Endodermal cell (in vitro differentiated cells): ENCODE measurements around the gene EP400. TPM values are rescaled to one million over a fixed set of nuclear protein-coding genes. Genes with fewer than 3 reads are reported as not detected.

Experiments
- DNase-seq: peaks from one replicate; pipeline ENCODE4 v3.0.0-alpha.2; 2017
- H3K27ac ChIP-seq: 2 replicates; pipeline ENCODE4 v1.5.1; 2013; ENCODE audit warnings: mild to moderate bottlenecking, low read depth, low read length, moderate library complexity
- H3K27me3 ChIP-seq: 2 replicates; pipeline ENCODE4 v1.6.1; 2013; ENCODE audit warnings: mild to moderate bottlenecking, low read length, moderate library complexity; ENCODE audit not compliant: insufficient read depth, control insufficient read depth, poor library complexity, severe bottlenecking
- H3K36me3 ChIP-seq: 2 replicates; pipeline ENCODE4 v1.7.0; 2013; ENCODE audit warnings: mild to moderate bottlenecking, low read length, moderate library complexity; ENCODE audit not compliant: control insufficient read depth, insufficient read depth
- H3K4me1 ChIP-seq: one replicate; pipeline ENCODE4 v1.7.0; 2013; ENCODE audit warnings: low read length; ENCODE audit not compliant: control insufficient read depth, insufficient read depth
- H3K4me3 ChIP-seq: 2 replicates; pipeline ENCODE4 v1.5.1; 2013; ENCODE audit warnings: mild to moderate bottlenecking, low read length, moderate library complexity
- H3K9ac ChIP-seq: 2 replicates; pipeline ENCODE4 v1.6.1; 2013; ENCODE audit warnings: mild to moderate bottlenecking, low read length, moderate library complexity; ENCODE audit not compliant: poor library complexity, severe bottlenecking; ENCODE audit errors: extremely low read depth
- H3K9me3 ChIP-seq: 2 replicates; pipeline ENCODE4 v1.6.1; 2013; ENCODE audit warnings: mild to moderate bottlenecking, low read length, moderate library complexity; ENCODE audit not compliant: control insufficient read depth
- H3K27ac Mint-ChIP-seq: 2 replicates; pipeline ENCODE4 v1.8.0; 2020; ENCODE audit warnings: mixed read lengths
- H3K27me3 Mint-ChIP-seq: 2 replicates; pipeline ENCODE4 v1.8.0; 2021; ENCODE audit warnings: mild to moderate bottlenecking, mixed read lengths; ENCODE audit not compliant: insufficient read depth
- H3K36me3 Mint-ChIP-seq: 2 replicates; pipeline ENCODE4 v1.8.0; 2020; ENCODE audit warnings: low read depth, mixed read lengths
- H3K4me1 Mint-ChIP-seq: 2 replicates; pipeline ENCODE4 v1.8.0; 2020; ENCODE audit warnings: mixed read lengths
- H3K4me3 Mint-ChIP-seq: 2 replicates; pipeline ENCODE4 v1.8.0; 2020; ENCODE audit warnings: mild to moderate bottlenecking, moderate library complexity, mixed read lengths
- H3K9me3 Mint-ChIP-seq: 2 replicates; pipeline ENCODE4 v1.8.0; 2020; ENCODE audit warnings: mild to moderate bottlenecking, mixed read lengths
- WGBS, 2 experiments: methylation state at CpG; one replicate each; pipeline versions ENCODE4 v1.1.5 to v1.1.7; 2013; ENCODE audit warnings: missing lambda C conversion rate in 2 of 2, mixed read lengths in 1 of 2; ENCODE audit not compliant: insufficient coverage in 1 of 2, insufficient read length in 1 of 2; 5-methylcytosine and 5-hydroxymethylcytosine counted together
- total RNA-seq, 2 donors: library from RNA; stranded (reverse); fragmentation: NEBNext Ultra II Directional in 1 of 2; extraction: Animal tissue kit (Norgen Biotek cat#: 25700) in 1 of 2; gene quantifications; 2 replicates in 1 of 2; 3 replicates in 1 of 2; pipeline ENCODE4 v1.2.1, GENCODE V29; 2021
- TF ChIP-seq, protein P1 (sequence below): fragments of 200-600 bp; sonication (generic); conservative IDR thresholded peaks from 2 replicates; pipeline ENCODE4 v1.5.0; 2021; ENCODE audit warnings: antibody characterized with exemption, mild to moderate bottlenecking

Gene EP400
- total RNA-seq, 2 donors from 2014 or later, result 64.7 to 78.3 TPM

DNA sequence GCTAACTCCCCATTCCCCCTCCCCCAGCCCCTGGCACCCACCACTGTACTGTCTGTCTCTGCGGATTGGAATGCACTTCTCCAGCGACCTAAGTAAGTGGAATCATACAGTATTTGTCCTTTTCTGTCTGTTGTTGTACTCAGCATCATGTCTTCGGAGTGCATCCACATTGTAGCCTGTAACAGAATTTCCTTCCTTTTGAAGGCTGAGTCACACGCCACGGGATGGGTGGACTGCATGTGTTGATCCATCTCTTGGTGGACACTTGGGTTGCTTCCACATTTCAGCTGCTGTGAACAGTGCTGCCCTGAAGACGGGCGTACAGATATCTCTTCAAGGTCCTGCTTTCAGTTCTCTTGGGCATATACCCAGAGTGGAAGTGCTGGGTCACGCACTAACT is 160.0 kb downstream of the EP400 start:
- H3K9me3 ChIP-seq, result no peaks in the 10 kb centered on the region
- peaks cover 58% of the 10 kb centered on the region for H3K36me3 Mint-ChIP-seq
- no peaks in the 10 kb centered on the region for H3K9me3 Mint-ChIP-seq
- no peaks in the 10 kb centered on the region for H3K4me1 ChIP-seq
- H3K4me3 ChIP-seq, result no peak overlapping the region
- DNase-seq, result peak; percentile 18
- WGBS, 2 experiments, result 93 to 94% methylated on average over 8 of the region's 8 CpGs
- no peaks in the 10 kb centered on the region for H3K4me1 Mint-ChIP-seq
- H3K27me3 ChIP-seq, result no peaks in the 10 kb centered on the region
- H3K27ac ChIP-seq, result no peak overlapping the region
- H3K36me3 ChIP-seq, result peaks cover 55% of the 10 kb centered on the region
- no peak overlapping the region for H3K27ac Mint-ChIP-seq
- no peak overlapping the region for H3K9ac ChIP-seq
- H3K27me3 Mint-ChIP-seq, result no peaks in the 10 kb centered on the region
- H3K4me3 Mint-ChIP-seq, result no peak overlapping the region
- TF ChIP-seq, protein P1, sequence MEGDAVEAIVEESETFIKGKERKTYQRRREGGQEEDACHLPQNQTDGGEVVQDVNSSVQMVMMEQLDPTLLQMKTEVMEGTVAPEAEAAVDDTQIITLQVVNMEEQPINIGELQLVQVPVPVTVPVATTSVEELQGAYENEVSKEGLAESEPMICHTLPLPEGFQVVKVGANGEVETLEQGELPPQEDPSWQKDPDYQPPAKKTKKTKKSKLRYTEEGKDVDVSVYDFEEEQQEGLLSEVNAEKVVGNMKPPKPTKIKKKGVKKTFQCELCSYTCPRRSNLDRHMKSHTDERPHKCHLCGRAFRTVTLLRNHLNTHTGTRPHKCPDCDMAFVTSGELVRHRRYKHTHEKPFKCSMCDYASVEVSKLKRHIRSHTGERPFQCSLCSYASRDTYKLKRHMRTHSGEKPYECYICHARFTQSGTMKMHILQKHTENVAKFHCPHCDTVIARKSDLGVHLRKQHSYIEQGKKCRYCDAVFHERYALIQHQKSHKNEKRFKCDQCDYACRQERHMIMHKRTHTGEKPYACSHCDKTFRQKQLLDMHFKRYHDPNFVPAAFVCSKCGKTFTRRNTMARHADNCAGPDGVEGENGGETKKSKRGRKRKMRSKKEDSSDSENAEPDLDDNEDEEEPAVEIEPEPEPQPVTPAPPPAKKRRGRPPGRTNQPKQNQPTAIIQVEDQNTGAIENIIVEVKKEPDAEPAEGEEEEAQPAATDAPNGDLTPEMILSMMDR, result no peak

DNA sequence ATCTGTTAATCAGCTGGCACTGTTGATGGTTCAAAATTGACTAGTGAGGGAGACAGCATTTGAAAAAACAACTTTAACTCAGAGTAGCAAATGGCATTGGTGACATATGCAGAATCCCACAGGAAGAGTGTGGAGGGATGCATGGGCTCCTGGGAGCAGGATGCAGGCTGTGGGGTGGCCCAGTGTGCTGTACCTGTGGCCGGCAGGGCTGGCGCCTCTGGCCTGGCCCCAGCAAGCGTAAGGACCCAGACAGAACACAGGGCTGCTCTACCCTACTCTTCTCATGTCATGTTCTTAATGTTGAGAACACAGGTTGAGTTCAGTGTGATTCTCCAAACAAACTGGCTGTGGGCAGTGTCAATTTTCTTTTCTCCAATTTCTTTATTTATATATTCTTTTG is 160.9 kb downstream of the EP400 start:
- Mint-ChIP-seq H3K4me1 (no peaks in the 10 kb centered on the region), H3K4me3 (no peak overlapping the region), H3K27ac (no peak overlapping the region), H3K27me3 (no peaks in the 10 kb centered on the region), H3K36me3 (peaks cover 57% of the 10 kb centered on the region), H3K9me3 (no peaks in the 10 kb centered on the region)
- DNase-seq, result peak; percentile 13
- no peaks in the 10 kb centered on the region for H3K9me3 ChIP-seq
- no peaks in the 10 kb centered on the region for H3K27me3 ChIP-seq
- peaks cover 56% of the 10 kb centered on the region for H3K36me3 ChIP-seq
- H3K4me1 ChIP-seq, result no peaks in the 10 kb centered on the region
- no peak overlapping the region for H3K4me3 ChIP-seq
- H3K9ac ChIP-seq, result no peak overlapping the region
- TF ChIP-seq, protein P1, result no peak
- WGBS, 2 experiments, result 72 to 79% methylated on average over 2 to 3 of the region's 3 CpGs
- H3K27ac ChIP-seq, result no peak overlapping the region

DNA sequence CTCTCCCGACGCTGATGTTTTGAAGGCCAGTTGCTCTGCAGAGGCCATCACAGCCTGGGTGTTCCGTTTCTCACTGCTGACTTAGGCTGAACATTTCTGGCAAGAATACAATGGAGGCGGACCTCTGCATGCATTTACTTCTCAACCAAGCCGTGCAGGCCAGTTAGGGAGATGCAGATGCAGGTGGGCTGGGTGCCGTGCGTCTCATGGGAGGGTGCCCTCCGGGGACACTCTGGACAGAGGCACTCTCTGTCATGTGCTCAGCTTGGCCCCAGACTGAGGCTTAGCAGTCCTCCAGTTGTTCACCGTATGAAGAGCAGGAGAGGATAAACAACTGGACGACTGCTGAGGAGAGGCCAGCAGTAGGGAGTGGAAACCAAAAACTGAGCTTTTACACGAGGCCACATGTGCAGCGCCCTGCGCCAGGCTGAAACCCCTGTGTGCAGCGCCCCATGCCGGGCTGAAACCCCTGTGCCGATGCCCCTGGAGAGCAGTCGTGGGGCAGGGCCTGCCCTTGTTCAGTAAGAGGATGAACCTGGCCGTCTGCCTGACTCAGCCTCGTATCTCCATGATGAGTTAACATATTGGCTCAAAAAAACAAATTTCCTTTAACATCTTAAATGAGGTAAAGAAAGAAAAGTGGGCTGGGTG is 162.0 kb downstream of the EP400 start:
- Mint-ChIP-seq H3K36me3 (peaks cover 64% of the 10 kb centered on the region), H3K4me3 (no peak overlapping the region), H3K4me1 (no peaks in the 10 kb centered on the region), H3K27ac (no peak overlapping the region), H3K9me3 (no peaks in the 10 kb centered on the region), H3K27me3 (no peaks in the 10 kb centered on the region)
- Histone ChIP-seq H3K27me3 (no peaks in the 10 kb centered on the region), H3K9ac (no peak overlapping the region), H3K36me3 (peaks cover 56% of the 10 kb centered on the region), H3K27ac (no peak overlapping the region), H3K4me3 (no peak overlapping the region), H3K4me1 (no peaks in the 10 kb centered on the region), H3K9me3 (no peaks in the 10 kb centered on the region)
- peak; percentile 38 for DNase-seq
- WGBS, 2 experiments, result 94 to 98% methylated on average over 16 to 19 of the region's 19 CpGs
- TF ChIP-seq, protein P1, result no peak
